PC-9 (cell line): Measurements from ENCODE around the gene TRIO. TPM values are rescaled to one million over a fixed set of nuclear protein-coding genes. Genes with fewer than 3 reads are reported as not detected.
A peak's percentile ranks its signal among the peaks of the same experiment; 100 is the strongest.

Source experiments
- BruUV-seq: library from RNA; stranded (reverse); fragments of 400-500 nt; replicated peaks from 2 replicates; lab custom pipeline; 2021; lab: Mats Ljungman, UMichigan
- CTCF ChIA-PET: fragments of 300-600 bp; sonication (Branson Sonifier 250); formaldehyde crosslinking; loops from one replicate; lab custom pipeline; 2022; ENCODE audit warnings: antibody characterized with exemption; lab: Charles Lee
- POLR2A ChIA-PET: fragments of 300-600 bp; sonication (Branson Sonifier 250); formaldehyde crosslinking; loops from one replicate; lab custom pipeline; 2022; ENCODE audit warnings: antibody characterized with exemption; ENCODE audit not compliant: unreplicated experiment; lab: Charles Lee
- DNase-seq, 2 experiments: peaks; one replicate each; pipeline versions ENCODE4 v3.0.0 to v3.0.0-alpha.2; 2015 to 2022; ENCODE audit warnings: mixed read lengths in 1 of 2
- H2AFZ ChIP-seq: fragments of 200-600 bp; sonication (generic); 2 replicates; pipeline ENCODE4 v1.8.1; 2017; ENCODE audit warnings: antibody characterized with exemption
- H3F3A ChIP-seq: fragments of 200-600 bp; sonication (generic); 2 replicates; pipeline ENCODE4 v1.8.1; 2017; ENCODE audit warnings: antibody characterized with exemption, mild to moderate bottlenecking, low read depth; ENCODE audit not compliant: insufficient read depth
- H3K27ac ChIP-seq: fragments of 200-600 bp; sonication (generic); 2 replicates; pipeline ENCODE4 v1.6.1; 2016; ENCODE audit warnings: mixed run types
- H3K27me3 ChIP-seq: fragments of 200-600 bp; sonication (generic); 2 replicates; pipeline ENCODE4 v1.6.1; 2016; ENCODE audit warnings: low read depth, mixed run types; ENCODE audit not compliant: insufficient read depth
- H3K36me3 ChIP-seq: fragments of 200-600 bp; sonication (generic); 2 replicates; pipeline ENCODE4 v1.6.1; 2016; ENCODE audit warnings: low read depth, mixed run types
- H3K4me1 ChIP-seq: fragments of 200-600 bp; sonication (generic); replicated peaks from 2 replicates; pipeline ENCODE4 v1.6.1; 2016; ENCODE audit warnings: mixed run types; ENCODE audit not compliant: insufficient read depth
- H3K4me2 ChIP-seq: fragments of 200-600 bp; sonication (generic); 2 replicates; pipeline ENCODE4 v1.6.1; 2017; ENCODE audit warnings: mixed run types
- H3K4me3 ChIP-seq: fragments of 200-600 bp; sonication (generic); 2 replicates; pipeline ENCODE4 v1.6.1; 2016; ENCODE audit warnings: mixed run types
- H3K79me2 ChIP-seq: fragments of 200-600 bp; sonication (generic); 2 replicates; pipeline ENCODE4 v1.6.1; 2017; ENCODE audit warnings: low read depth, mixed run types
- H3K9me2 ChIP-seq: fragments of 200-600 bp; sonication (generic); 2 replicates; pipeline ENCODE4 v1.8.1; 2017; ENCODE audit warnings: mild to moderate bottlenecking; ENCODE audit not compliant: insufficient read depth
- H3K9me3 ChIP-seq: fragments of 200-600 bp; sonication (generic); 2 replicates; pipeline ENCODE4 v1.8.1; 2016; ENCODE audit warnings: low read depth; ENCODE audit not compliant: insufficient read depth
- H4K20me1 ChIP-seq: fragments of 200-600 bp; sonication (generic); 2 replicates; pipeline ENCODE4 v1.8.1; 2017; ENCODE audit not compliant: insufficient read depth
- CTCF ChIP-seq: fragments of 200-600 bp; sonication (generic); conservative IDR thresholded peaks from 2 replicates; pipeline ENCODE4 v1.6.1; 2017; ENCODE audit warnings: mixed run types, antibody characterized with exemption, mild to moderate bottlenecking, moderate library complexity
- EZH2 ChIP-seq: fragments of 200-600 bp; sonication (generic); IDR thresholded peaks from 2 replicates; pipeline ENCODE4 v1.8.0; 2017; ENCODE audit warnings: antibody characterized with exemption, low read depth
- intact Hi-C: fragments of 100-400 bp; cut with micrococcal nuclease; formaldehyde crosslinking; loops from one replicate; pipeline ENCODE4 v1.10.0; 2022; ENCODE audit not compliant: unreplicated experiment
- total RNA-seq: library from RNA; stranded (reverse); gene quantifications from 2 replicates; pipeline ENCODE4 v1.2.3, GENCODE V29; 2021

Gene TRIO
- total RNA-seq, 1 experiment from 2014 or later = 596 TPM

- Histone ChIP-seq H3K79me2 (peaks cover 100% of the 10 kb centered on the region), H3K36me3 (no peaks in the 10 kb centered on the region; the same call in 1 of the 2 replicates), H4K20me1 (peaks cover 10% of the 10 kb centered on the region; the same call in 1 of the 2 replicates), H3K27ac (0 out of 2 replicates have a peak overlapping the region, but pooled peaks have one; percentile 17), H3F3A (peaks cover 44% of the 10 kb centered on the region), H3K9me3 (no peaks in the 10 kb centered on the region), H2AFZ (no peak overlapping the region), H3K27me3 (no peaks in the 10 kb centered on the region), H3K9me2 (no peaks in the 10 kb centered on the region), H3K4me1 (peaks cover 80% of the 10 kb centered on the region), H3K4me3 (no peak overlapping the region), H3K4me2 (no peak overlapping the region)
- peak in 1 of 2 experiments; percentile 48 for DNase-seq
- CTCF ChIA-PET = interaction anchor here (0.5 to 1.5 kb wide), 3 partner anchors 31 to 94 kb away, joined by 3 to 9 read pairs (median 4); no protein-coding TSS in a partner anchor
- POLR2A ChIA-PET = interaction anchor here (0.6 to 0.9 kb wide), 4 partner anchors 27 to 199 kb away, joined by 3 to 4 read pairs (median 3); no protein-coding TSS in a partner anchor
- BruUV-seq = no TSS peak
- TF ChIP-seq CTCF (no peak), EZH2 (no peak)
- intact Hi-C loops = no loop called here
Measured at GRCh38 chr5:14180437-14180836, 37.3 kb downstream of the TRIO start.

GRCh38 chr5:14181299-14181968, 38.3 kb downstream of the TRIO start:
- Histone ChIP-seq H3K4me1 (peaks cover 84% of the 10 kb centered on the region), H3K27ac (peak overlapping the region; percentile 20; the same call in 1 of the 2 replicates), H3K4me3 (no peak overlapping the region), H3K79me2 (peaks cover 100% of the 10 kb centered on the region), H3K27me3 (no peaks in the 10 kb centered on the region), H4K20me1 (peaks cover 6% of the 10 kb centered on the region; the same call in 1 of the 2 replicates), H3K36me3 (no peaks in the 10 kb centered on the region; the same call in 1 of the 2 replicates), H2AFZ (no peak overlapping the region), H3K9me2 (no peaks in the 10 kb centered on the region), H3F3A (peaks cover 45% of the 10 kb centered on the region), H3K9me3 (no peaks in the 10 kb centered on the region), H3K4me2 (no peak overlapping the region)
- POLR2A ChIA-PET = no interaction called here
- TF ChIP-seq EZH2 = no peak
- DNase-seq = no peak
- CTCF ChIA-PET = no interaction called here
- no TSS peak for BruUV-seq
- intact Hi-C loops = no loop called here

GRCh38 chr5:14182761-14183160, 39.6 kb downstream of the TRIO start:
- Histone ChIP-seq H3K9me2 (no peaks in the 10 kb centered on the region), H3K27ac (peak overlapping the region; percentile 92), H3K27me3 (no peaks in the 10 kb centered on the region), H3K9me3 (no peaks in the 10 kb centered on the region), H3K4me2 (no peak overlapping the region), H3K36me3 (no peaks in the 10 kb centered on the region; the same call in 1 of the 2 replicates), H3K4me3 (no peak overlapping the region), H2AFZ (no peak overlapping the region), H4K20me1 (no peaks in the 10 kb centered on the region; the same call in 1 of the 2 replicates), H3K79me2 (peaks cover 100% of the 10 kb centered on the region), H3F3A (peaks cover 51% of the 10 kb centered on the region), H3K4me1 (peaks cover 94% of the 10 kb centered on the region)
- BruUV-seq = no TSS peak
- TF ChIP-seq CTCF (no peak), EZH2 (no peak)
- DNase-seq = no peak
- intact Hi-C loops = no loop called here
- POLR2A ChIA-PET = interaction anchor here (0.6 to 0.8 kb wide), 4 partner anchors 14 to 131 kb away, joined by 3 to 9 read pairs (median 3); no protein-coding TSS in a partner anchor
- CTCF ChIA-PET = interaction anchor here (0.6 to 0.7 kb wide), 2 partner anchors 26 to 72 kb away, joined by 3 read pairs; no protein-coding TSS in a partner anchor
